Mucosa of descending colon (tissue), 3 donors: ENCODE measurements around the gene PDZRN3. TPM values are rescaled to one million over a fixed set of nuclear protein-coding genes. Genes with fewer than 3 reads are reported as not detected.

Source experiments
- ATAC-seq: fragments of 200-7000 bp; cut with Tn5 transposase; one replicate; pipeline ENCODE4 v1.9.1; 2020; ENCODE audit warnings: mild to moderate bottlenecking, moderate library complexity
- DNase-seq, 3 donors: peaks; one replicate each; pipeline ENCODE4 v3.0.0-alpha.2; 2020
- H3K36me3 ChIP-seq: fragments of 200-600 bp; one replicate; pipeline ENCODE4 v1.8.0; 2021; ENCODE audit warnings: low read depth, mild to moderate bottlenecking
- H3K4me1 ChIP-seq: fragments of 200-600 bp; one replicate; pipeline ENCODE4 v1.8.0; 2021; ENCODE audit warnings: low read depth, mild to moderate bottlenecking
- H3K4me3 ChIP-seq: fragments of 200-600 bp; one replicate; pipeline ENCODE4 v1.8.0; 2021; ENCODE audit warnings: mild to moderate bottlenecking
- H3K9me3 ChIP-seq: fragments of 200-600 bp; one replicate; pipeline ENCODE4 v1.8.0; 2021; ENCODE audit warnings: mild to moderate bottlenecking
- intact Hi-C, 2 donors: fragments of 100-400 bp; cut with DNase I in 1 of 2; cut with micrococcal nuclease in 1 of 2; formaldehyde crosslinking; loops; one replicate each; pipeline versions ENCODE4 v1.11.0 to v1.11.1; 2022; cut with DNase I, micrococcal nuclease
- total RNA-seq, 3 donors: library from RNA; stranded (reverse); fragmentation: NEBNext Ultra II Directional in 2 of 3; extraction: Animal tissue kit (Norgen Biotek cat#: 25700) in 2 of 3; gene quantifications; one replicate each; pipeline versions ENCODE4 v1.2.1 to v1.2.4, GENCODE V29; 2021 to 2023
- TF ChIP-seq, protein P1 (sequence below): fragments of 200-600 bp; IDR thresholded peaks from one replicate; pipeline ENCODE4 v1.8.0; 2022; ENCODE audit warnings: antibody characterized with exemption, mild to moderate bottlenecking
- donor health status: DM: no; HTN: no; CAD: no; lungs with moderate emphysema.
- donor health status: DM: no; HTN: no; CAD: no.
- donor health status: DM: no; HTN: yes; CAD: no.

The PDZRN3 gene
- total RNA-seq, 3 donors from 2014 or later: 17.9 to 147 (median 18.5) TPM

GRCh38 chr3:73442152-73442551 is 182.6 kb downstream of the PDZRN3 start:
- TF ChIP-seq, protein P1, sequence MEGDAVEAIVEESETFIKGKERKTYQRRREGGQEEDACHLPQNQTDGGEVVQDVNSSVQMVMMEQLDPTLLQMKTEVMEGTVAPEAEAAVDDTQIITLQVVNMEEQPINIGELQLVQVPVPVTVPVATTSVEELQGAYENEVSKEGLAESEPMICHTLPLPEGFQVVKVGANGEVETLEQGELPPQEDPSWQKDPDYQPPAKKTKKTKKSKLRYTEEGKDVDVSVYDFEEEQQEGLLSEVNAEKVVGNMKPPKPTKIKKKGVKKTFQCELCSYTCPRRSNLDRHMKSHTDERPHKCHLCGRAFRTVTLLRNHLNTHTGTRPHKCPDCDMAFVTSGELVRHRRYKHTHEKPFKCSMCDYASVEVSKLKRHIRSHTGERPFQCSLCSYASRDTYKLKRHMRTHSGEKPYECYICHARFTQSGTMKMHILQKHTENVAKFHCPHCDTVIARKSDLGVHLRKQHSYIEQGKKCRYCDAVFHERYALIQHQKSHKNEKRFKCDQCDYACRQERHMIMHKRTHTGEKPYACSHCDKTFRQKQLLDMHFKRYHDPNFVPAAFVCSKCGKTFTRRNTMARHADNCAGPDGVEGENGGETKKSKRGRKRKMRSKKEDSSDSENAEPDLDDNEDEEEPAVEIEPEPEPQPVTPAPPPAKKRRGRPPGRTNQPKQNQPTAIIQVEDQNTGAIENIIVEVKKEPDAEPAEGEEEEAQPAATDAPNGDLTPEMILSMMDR: no peak
- H3K4me1 ChIP-seq: no peaks in the 10 kb centered on the region
- H3K9me3 ChIP-seq: no peaks in the 10 kb centered on the region
- DNase-seq (no peak), ATAC-seq (no peak)
- H3K4me3 ChIP-seq: no peak overlapping the region
- no peaks in the 10 kb centered on the region for H3K36me3 ChIP-seq
- intact Hi-C loops: no loop called here

DNA sequence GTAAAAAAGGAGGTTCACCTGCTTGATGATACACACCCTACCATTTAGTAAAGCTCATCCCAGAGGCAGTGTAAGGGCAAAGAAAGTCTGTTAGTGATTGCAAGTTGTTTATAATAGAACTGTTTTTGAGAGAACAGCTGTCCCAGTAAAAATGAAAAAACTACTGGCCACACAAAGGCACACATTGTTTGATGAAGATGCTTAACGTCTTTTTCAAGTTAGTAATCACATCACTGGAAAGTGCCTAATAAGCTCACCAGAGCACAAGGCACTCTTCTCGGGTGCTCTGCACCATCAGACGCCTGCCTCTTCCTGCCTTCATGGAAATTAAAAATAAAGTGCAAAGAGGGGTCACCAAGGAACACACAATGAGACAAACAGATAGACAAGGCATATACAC is 186.9 kb downstream of the PDZRN3 start:
- H3K4me1 ChIP-seq: no peaks in the 10 kb centered on the region
- H3K36me3 ChIP-seq: no peaks in the 10 kb centered on the region
- ATAC-seq: peak; percentile 18
- TF ChIP-seq, protein P1: no peak
- no peak for DNase-seq
- H3K9me3 ChIP-seq: no peaks in the 10 kb centered on the region
- intact Hi-C loops: no loop called here
- H3K4me3 ChIP-seq: no peak overlapping the region

- no peak overlapping the region for H3K4me3 ChIP-seq
Measured at GRCh38 chr3:73435055-73435454, 189.7 kb downstream of the PDZRN3 start.

DNA sequence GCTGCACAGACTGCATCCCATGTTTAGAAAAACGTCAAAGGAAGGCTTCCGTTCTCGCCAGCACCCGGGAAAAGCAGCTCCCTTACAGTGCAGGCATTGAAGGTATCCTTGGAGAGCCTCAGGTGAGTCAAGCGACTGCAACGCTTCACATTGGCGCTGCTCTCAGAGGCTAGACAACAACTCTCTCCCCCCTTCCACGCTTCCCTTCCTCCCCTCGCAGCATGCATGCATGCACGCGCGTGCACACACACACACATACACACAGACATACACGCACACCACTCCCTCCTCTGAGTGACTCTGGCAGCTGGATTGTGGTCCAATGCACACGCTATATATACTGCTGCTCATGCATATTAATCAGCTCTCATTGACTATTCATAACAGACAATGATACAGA is 191.1 kb downstream of the PDZRN3 start:
- no peaks in the 10 kb centered on the region for H3K9me3 ChIP-seq
- intact Hi-C loops: loop anchor here in 1 of 2 donors (5.0 kb wide), 1 partner anchor 331 kb away; no protein-coding TSS in a partner anchor
- ATAC-seq (no peak), DNase-seq (no peak)
- no peak overlapping the region for H3K4me3 ChIP-seq
- H3K36me3 ChIP-seq: no peaks in the 10 kb centered on the region
- TF ChIP-seq, protein P1: no peak
- no peaks in the 10 kb centered on the region for H3K4me1 ChIP-seq

More at GRCh38 chr3:73435055-73435454, 189.7 kb downstream of the PDZRN3 start:
- peak; percentile 42 for ATAC-seq
- no peak for DNase-seq
- TF ChIP-seq, protein P1: no peak
- Histone ChIP-seq H3K36me3 (no peaks in the 10 kb centered on the region), H3K9me3 (no peaks in the 10 kb centered on the region), H3K4me1 (no peaks in the 10 kb centered on the region)
- intact Hi-C loops: no loop called here

DNA sequence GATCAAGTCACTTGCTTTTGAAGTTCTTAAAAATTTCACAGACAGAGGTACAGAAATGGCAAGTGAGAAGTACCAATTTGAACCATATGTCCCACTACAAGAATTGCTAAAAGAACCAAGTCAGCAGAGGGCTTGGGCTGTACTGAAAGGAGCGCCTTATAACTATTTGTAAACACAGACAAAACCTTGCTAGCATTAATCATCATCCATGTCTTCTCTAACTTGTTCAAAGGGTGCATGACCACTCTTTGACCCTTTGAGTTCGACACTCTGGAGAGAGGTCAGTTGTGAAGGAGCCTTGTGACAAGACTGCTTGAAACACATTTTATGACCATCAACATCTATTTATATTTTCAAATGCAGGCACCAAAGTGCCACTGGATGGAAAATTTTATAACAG is 191.7 kb downstream of the PDZRN3 start:
- TF ChIP-seq, protein P1: no peak
- Histone ChIP-seq H3K9me3 (no peaks in the 10 kb centered on the region), H3K4me3 (no peak overlapping the region), H3K4me1 (no peaks in the 10 kb centered on the region), H3K36me3 (no peaks in the 10 kb centered on the region)
- no peak for ATAC-seq
- intact Hi-C loops: loop anchor here in 1 of 2 donors (5.0 kb wide), 1 partner anchor 331 kb away; no protein-coding TSS in a partner anchor
- DNase-seq: no peak

DNA sequence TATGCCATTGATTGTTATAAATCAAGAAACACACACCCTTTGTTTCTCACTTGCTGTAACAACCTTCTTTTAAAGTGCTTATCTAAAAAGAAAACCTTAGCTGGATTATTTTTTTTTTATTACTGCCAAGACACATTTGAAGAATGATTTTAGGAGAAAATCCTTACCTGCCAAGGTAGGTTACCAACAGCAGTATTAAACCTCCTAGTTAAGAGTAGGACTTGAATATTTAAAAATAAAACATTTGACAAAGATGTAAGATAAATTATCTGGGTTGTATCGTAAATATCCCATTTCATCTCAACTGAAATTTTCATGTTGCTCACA is 192.1 kb downstream of the PDZRN3 start:
- Histone ChIP-seq H3K4me3 (no peak overlapping the region), H3K9me3 (no peaks in the 10 kb centered on the region), H3K36me3 (no peaks in the 10 kb centered on the region), H3K4me1 (no peaks in the 10 kb centered on the region)
- TF ChIP-seq, protein P1: no peak
- ATAC-seq (no peak), DNase-seq (no peak)
- intact Hi-C loops: loop anchor here in 1 of 2 donors (5.0 kb wide), 1 partner anchor 330 kb away; no protein-coding TSS in a partner anchor
